ENCODE measurements around the gene DFFB. TPM values are rescaled to one million over a fixed set of nuclear protein-coding genes. Genes with fewer than 3 reads are reported as not detected.
"Not testable (repeated sequence)": the region's sequence is repeated elsewhere in the genome, so short reads cannot be mapped to it uniquely, and the experiment has no call there.

The DFFB gene
- total RNA-seq, result 2.8 TPM
- long read RNA-seq, partial matches to known transcripts, result 0 of 6 reads
- long read RNA-seq, other reads (novel, unspliced or antisense), result 5 of 6 reads

- intact Hi-C loops (cut with DNase I), result no loop called here
Measured at GRCh38 chr1:3856923-3857790, at the start of gene DFFB, which contains the start of gene CEP104. TSS of gene DFFB (plus strand) at chr1:3857476. CDS start at chr1:3857604, 128 bp downstream. TSS of gene CEP104 (minus strand) at chr1:3857211. CDS start at chr1:3852407, 4,804 bp downstream.

GRCh38 chr1:3807769-3808168 is 49.5 kb upstream of the DFFB start:
- DNase-seq, result no peak
- no peak for ATAC-seq (ENCODE audit: poor library complexity)
- intact Hi-C loops (cut with DNase I), result no loop called here

More at GRCh38 chr1:3856923-3857790, at the start of gene DFFB, which contains the start of gene CEP104:
- peak; percentile 98 for ATAC-seq (ENCODE audit: poor library complexity)
- DNase-seq, result peak; percentile 92

GRCh38 chr1:3809680-3810079 is 47.6 kb upstream of the DFFB start:
- no peak for DNase-seq
- no peak for ATAC-seq (ENCODE audit: poor library complexity)
- intact Hi-C loops (cut with DNase I), result loop anchor here (2.0 kb wide), 1 partner anchor 25 kb away; no protein-coding TSS in a partner anchor

- DNase-seq; ATAC-seq (ENCODE audit: poor library complexity): not testable (repeated sequence)
- intact Hi-C loops (cut with DNase I), result loop anchor here (2.0 kb wide), 1 partner anchor 25 kb away; no protein-coding TSS in a partner anchor
Measured at GRCh38 chr1:3810149-3810761, 47.0 kb upstream of the DFFB start.

GRCh38 chr1:3811595-3811911 is 45.7 kb upstream of the DFFB start:
- DNase-seq (no peak), ATAC-seq (ENCODE audit: poor library complexity) (no peak)
- intact Hi-C loops (cut with DNase I), result loop anchor here (2.0 kb wide), 1 partner anchor 23 kb away; no protein-coding TSS in a partner anchor

GRCh38 chr1:3814065-3814464 is 43.2 kb upstream of the DFFB start:
- intact Hi-C loops (cut with DNase I), result no loop called here
- DNase-seq (no peak), ATAC-seq (ENCODE audit: poor library complexity) (no peak)

GRCh38 chr1:3814771-3815561 is 42.3 kb upstream of the DFFB start:
- ATAC-seq (ENCODE audit: poor library complexity) (no peak), DNase-seq (no peak)
- intact Hi-C loops (cut with DNase I), result no loop called here

GRCh38 chr1:3816331-3817137 is 40.7 kb upstream of the DFFB start:
- ATAC-seq (ENCODE audit: poor library complexity) (no peak), DNase-seq (no peak)
- intact Hi-C loops (cut with DNase I), result no loop called here

GRCh38 chr1:3817138-3817740 is 40.0 kb upstream of the DFFB start:
- ATAC-seq (ENCODE audit: poor library complexity), result no peak
- intact Hi-C loops (cut with DNase I), result no loop called here
- no peak for DNase-seq

GRCh38 chr1:3817821-3818597 is 39.3 kb upstream of the DFFB start:
- intact Hi-C loops (cut with DNase I), result no loop called here
- no peak for ATAC-seq (ENCODE audit: poor library complexity)
- DNase-seq, result no peak

- no peak for DNase-seq
- ATAC-seq (ENCODE audit: poor library complexity), result no peak
- intact Hi-C loops (cut with DNase I), result no loop called here
Measured at GRCh38 chr1:3819771-3820200, 37.5 kb upstream of the DFFB start.

GRCh38 chr1:3820316-3820715 is 37.0 kb upstream of the DFFB start:
- no peak for DNase-seq
- no peak for ATAC-seq (ENCODE audit: poor library complexity)
- intact Hi-C loops (cut with DNase I), result no loop called here

GRCh38 chr1:3821004-3821403 is 36.3 kb upstream of the DFFB start:
- no peak for DNase-seq
- no peak for ATAC-seq (ENCODE audit: poor library complexity)
- intact Hi-C loops (cut with DNase I), result no loop called here

- intact Hi-C loops (cut with DNase I), result no loop called here
- ATAC-seq (ENCODE audit: poor library complexity) (no peak), DNase-seq (no peak)
Measured at GRCh38 chr1:3821447-3821846, 35.8 kb upstream of the DFFB start.

- no peak for ATAC-seq (ENCODE audit: poor library complexity)
- DNase-seq, result no peak
- intact Hi-C loops (cut with DNase I), result no loop called here
Measured at GRCh38 chr1:3821908-3822307, 35.4 kb upstream of the DFFB start.

- ATAC-seq (ENCODE audit: poor library complexity), result no peak
- intact Hi-C loops (cut with DNase I), result no loop called here
- no peak for DNase-seq
Measured at GRCh38 chr1:3822421-3822820, 34.9 kb upstream of the DFFB start.

- DNase-seq (no peak), ATAC-seq (ENCODE audit: poor library complexity) (no peak)
- intact Hi-C loops (cut with DNase I), result no loop called here
Measured at GRCh38 chr1:3824650-3825049, 32.6 kb upstream of the DFFB start.

Measured in Right ventricle myocardium superior (tissue), 1 donor.